NCI-H226 (cell line): ENCODE measurements around the gene MESD.

Source experiments
- DNase-seq: peaks from one replicate; pipeline ENCODE4 v3.0.0-alpha.2; 2015

The MESD gene

DNA sequence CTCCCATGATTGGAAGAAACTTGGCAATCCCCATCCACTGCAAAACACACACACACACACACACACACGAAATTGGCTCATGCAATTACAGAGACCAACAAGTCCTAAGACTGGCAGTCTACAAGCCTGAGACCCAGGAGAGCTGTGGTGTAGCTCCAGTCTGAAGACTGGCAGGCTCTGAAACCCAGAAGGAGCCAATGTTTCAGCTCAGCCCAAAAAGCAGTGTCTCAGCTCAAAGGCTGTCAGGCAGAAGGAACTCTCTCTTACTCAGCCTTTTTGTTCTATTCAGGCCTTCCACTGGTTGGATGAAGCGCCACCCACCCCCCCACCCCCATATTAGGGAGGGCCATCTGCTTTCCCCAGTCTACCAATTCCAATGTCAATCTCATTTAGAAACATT is 32.1 kb downstream of the MESD start:
- DNase-seq = no peak

GRCh38 chr15:80955571-80956452 is 33.8 kb downstream of the MESD start:
- peak; percentile 98 for DNase-seq

DNA sequence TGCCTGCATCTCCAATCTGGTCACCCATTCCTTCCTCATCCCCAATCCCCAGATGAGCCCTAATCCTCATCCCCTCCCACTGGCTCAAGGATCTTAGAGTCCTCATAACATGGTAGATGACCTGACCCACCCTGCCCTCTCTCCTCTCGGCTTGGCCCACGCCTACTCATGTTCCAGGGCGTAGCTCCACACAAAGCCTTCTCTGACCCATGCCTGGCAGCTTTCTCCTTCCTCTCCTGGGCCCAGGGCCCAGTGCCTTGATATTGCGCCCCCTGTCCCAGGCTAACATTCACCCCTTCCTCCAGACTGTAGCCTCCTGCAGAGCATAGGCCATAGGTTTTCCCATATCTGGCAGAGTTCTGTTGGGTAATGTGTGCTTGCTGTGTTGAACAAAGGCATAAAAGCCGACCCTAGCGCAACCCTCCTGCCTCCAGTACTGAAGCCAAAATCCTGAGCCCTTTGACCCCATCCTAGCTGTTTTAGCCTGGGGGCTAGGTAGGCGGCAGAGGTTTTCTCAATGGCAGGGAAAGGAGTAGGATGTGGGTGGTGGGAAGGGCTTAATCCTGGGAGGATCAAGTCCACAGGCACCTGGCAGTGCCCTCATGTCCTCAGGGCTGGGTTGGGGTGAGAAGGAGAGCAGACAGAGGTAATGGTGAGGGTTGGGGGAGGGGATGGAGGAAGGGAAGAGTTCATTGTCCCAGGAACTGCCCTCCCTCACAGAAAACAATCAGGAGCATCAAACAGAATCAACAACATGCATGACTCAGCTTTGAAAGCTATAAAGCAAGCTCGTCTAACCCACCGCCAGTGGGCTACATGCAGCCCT is 35.5 kb downstream of the MESD start:
- DNase-seq = no peak

GRCh38 chr15:80953001-80953952 is 36.3 kb downstream of the MESD start:
- DNase-seq = peak; percentile 76

DNA sequence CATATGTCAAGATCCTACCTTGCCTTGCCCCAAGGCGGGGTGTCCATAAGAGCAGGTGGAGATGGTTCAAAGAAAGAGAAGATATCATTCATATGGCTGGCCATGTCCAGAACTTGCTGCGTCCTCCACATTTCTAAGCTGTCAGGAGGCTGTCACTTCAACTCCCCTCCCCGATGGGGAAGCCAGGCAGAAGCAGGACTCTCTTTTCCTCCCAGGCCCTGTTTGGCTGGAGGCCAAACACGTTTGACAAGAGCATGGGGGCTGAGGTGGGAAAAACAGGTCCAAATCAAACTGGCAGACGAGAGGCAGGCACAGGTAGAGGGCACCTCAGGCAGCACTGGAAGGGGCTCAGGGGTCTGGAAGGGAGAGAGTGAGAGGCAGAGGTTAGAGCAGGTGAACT is 37.7 kb downstream of the MESD start:
- DNase-seq = no peak

DNA sequence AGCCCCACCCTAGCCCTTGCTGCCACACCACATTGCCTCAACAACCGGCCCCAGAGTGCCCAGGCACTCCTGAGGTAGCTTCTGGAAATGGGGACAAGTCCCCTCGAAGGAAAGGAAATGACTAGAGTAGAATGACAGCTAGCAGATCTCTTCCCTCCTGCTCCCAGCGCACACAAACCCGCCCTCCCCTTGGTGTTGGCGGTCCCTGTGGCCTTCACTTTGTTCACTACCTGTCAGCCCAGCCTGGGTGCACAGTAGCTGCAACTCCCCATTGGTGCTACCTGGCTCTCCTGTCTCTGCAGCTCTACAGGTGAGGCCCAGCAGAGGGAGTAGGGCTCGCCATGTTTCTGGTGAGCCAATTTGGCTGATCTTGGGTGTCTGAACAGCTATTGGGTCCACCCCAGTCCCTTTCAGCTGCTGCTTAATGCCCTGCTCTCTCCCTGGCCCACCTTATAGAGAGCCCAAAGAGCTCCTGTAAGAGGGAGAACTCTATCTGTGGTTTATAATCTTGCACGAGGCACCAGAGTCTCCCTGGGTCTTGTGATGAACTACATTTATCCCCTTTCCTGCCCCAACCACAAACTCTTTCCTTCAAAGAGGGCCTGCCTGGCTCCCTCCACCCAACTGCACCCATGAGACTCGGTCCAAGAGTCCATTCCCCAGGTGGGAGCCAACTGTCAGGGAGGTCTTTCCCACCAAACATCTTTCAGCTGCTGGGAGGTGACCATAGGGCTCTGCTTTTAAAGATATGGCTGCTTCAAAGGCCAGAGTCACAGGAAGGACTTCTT is 39.1 kb downstream of the MESD start:
- no peak for DNase-seq

GRCh38 chr15:80949756-80950155 is 39.9 kb downstream of the MESD start:
- DNase-seq = no peak

DNA sequence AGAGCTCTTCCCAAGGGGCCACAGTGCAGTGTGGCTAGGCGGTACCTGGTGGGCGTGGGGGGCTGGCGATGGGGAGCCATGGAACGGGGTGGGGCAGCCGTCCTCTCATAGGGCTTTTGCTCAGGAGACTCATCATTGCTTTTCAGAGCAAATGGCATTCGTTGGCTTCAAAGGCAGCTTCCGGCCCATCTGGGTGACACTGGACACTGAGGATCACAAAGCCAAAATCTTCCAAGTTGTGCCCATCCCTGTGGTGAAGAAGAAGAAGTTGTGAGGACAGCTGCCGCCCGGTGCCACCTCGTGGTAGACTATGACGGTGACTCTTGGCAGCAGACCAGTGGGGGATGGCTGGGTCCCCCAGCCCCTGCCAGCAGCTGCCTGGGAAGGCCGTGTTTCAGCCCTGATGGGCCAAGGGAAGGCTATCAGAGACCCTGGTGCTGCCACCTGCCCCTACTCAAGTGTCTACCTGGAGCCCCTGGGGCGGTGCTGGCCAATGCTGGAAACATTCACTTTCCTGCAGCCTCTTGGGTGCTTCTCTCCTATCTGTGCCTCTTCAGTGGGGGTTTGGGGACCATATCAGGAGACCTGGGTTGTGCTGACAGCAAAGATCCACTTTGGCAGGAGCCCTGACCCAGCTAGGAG is 40.8 kb downstream of the MESD start:
- DNase-seq = no peak

- no peak for DNase-seq
Measured at GRCh38 chr15:80946576-80946975, 43.0 kb downstream of the MESD start.

DNA sequence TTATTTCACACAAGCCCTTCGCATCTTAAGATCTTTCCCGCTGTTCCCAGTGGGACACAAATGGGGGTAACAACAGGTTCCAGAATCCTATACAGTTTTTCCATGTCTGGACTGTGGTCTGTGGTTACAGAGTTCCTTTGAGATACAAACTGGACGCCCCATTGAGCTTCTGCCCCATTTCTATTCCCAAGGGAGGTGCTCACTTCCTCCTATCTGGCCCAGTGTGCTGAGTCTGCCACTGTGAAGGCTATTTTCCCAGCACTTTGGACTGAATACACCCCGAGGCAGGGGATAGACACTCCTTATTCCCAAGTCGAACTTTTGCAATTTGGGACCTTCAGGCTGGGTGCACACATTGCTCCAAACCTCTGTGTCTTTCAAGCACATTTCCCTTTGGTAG is 44.0 kb downstream of the MESD start:
- DNase-seq = no peak

DNA sequence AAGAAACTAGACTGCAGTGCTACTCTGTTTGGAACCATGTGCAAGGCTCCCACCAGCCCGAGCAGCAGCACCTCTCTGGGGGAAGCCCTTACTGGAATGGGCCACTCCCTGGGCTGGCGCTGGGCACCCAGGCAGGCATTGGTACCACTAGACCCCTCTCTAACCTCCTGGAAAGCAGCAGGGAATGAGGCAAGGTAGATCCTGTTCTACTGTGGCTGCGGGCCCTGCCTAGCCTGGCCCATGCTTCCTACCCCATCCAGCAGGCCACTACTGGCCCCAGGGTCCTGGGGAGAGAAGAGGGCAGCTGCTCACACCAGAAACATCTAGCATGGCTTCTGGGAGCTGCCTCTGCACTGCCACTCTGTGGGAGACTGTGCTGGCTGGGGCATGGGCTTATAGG is 44.8 kb downstream of the MESD start:
- DNase-seq = no peak

DNA sequence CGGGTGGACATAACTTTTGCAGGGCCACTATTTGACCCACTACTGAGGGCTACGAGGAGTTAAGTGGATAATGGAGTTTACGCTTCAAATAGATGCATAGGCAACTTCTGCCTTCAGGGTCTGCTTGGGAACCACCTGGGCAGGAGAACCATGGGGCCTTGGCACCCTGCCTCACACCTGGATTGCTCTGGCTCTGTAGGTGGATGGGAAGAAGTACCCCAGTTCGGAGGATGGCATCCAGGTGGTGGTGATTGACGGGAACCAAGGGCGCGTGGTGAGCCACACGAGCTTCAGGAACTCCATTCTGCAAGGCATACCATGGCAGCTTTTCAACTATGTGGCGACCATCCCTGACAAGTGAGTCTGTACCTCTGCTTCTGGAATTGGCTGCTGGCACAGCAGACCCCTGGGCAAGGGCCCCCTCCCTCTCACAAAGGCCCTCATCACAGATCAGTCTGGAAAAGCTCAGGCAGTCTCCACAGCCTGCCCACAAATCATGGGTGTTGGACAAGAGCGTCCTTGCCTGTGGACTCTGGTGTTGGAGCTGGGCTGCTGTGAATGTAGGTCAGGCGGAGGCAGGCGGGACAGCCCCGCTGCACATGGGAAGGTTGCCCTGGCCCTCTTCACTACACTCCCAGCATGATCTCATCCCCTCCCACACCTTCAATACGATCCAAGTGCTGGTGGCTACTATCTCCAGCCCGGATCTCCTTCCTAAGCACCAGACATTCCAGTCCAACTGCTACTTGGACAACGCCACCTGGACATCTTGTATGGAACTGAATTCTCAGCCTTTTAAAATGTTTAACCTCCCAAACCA is 46.7 kb downstream of the MESD start:
- DNase-seq = peak; percentile 47

GRCh38 chr15:80942266-80942665 is 47.4 kb downstream of the MESD start:
- DNase-seq = no peak

- no peak for DNase-seq
Measured at GRCh38 chr15:80940851-80941250, 48.8 kb downstream of the MESD start.

- no peak for DNase-seq
Measured at GRCh38 chr15:80940331-80940730, 49.3 kb downstream of the MESD start.

- DNase-seq = no peak
Measured at GRCh38 chr15:80939216-80939615, 50.4 kb downstream of the MESD start.

GRCh38 chr15:80937718-80938117 is 51.9 kb downstream of the MESD start:
- DNase-seq = no peak

- no peak for DNase-seq
Measured at GRCh38 chr15:80936288-80937078, 53.1 kb downstream of the MESD start.

DNA sequence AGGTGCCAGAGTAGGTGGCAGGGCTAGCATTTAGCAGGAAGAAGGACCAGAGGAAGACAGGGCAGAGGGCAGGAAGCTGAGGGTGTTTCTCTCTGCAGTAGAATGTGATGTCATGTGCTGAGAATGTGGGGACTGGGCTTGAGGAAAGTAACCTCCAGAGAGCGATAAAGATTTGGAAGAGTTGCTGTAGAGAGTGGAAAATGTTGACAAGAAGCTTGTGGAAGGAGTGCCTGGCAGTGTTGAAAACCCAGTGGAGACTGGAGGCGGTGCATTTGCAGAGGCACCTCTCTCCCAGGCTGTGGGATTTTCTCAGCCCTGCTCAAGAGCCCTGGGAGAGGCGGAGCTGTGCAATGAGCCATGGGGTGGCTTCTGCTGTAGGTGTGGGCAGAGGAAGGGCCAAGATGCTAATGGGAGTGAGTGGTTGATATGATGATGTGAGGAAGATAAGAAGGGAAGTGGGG is 54.8 kb downstream of the MESD start:
- DNase-seq = peak; percentile 96

GRCh38 chr15:80932989-80933388 is 56.6 kb downstream of the MESD start:
- no peak for DNase-seq
